ENCODE measurements around the gene SPIN1.
"Not testable (repeated sequence)": the region's sequence is repeated elsewhere in the genome, so short reads cannot be mapped to it uniquely, and the experiment has no call there.

Gene SPIN1

GRCh38 chr9:88388203-88388885, at the start of gene SPIN1:
TSS of gene SPIN1 (plus strand) at chr9:88388444. CDS start at chr9:88426540, 38,096 bp downstream.
- peak; percentile 67 to 72 for DNase-seq (ENCODE audit: low read depth in 1 of 2, low spot score in 1 of 2)

- no peak for DNase-seq (ENCODE audit: low read depth in 1 of 2, low spot score in 1 of 2)
Measured at GRCh38 chr9:88339317-88339716, 48.9 kb upstream of the SPIN1 start.

- DNase-seq (ENCODE audit: low read depth in 1 of 2, low spot score in 1 of 2): no peak
Measured at GRCh38 chr9:88342246-88342645, 46.0 kb upstream of the SPIN1 start.

GRCh38 chr9:88344013-88344412, 44.2 kb upstream of the SPIN1 start:
- DNase-seq (ENCODE audit: low read depth in 1 of 2, low spot score in 1 of 2): no peak

- not testable (repeated sequence) for DNase-seq (ENCODE audit: low read depth in 1 of 2, low spot score in 1 of 2)
Measured at GRCh38 chr9:88350354-88350753, 37.9 kb upstream of the SPIN1 start.

GRCh38 chr9:88355166-88355565, 33.1 kb upstream of the SPIN1 start:
- no peak for DNase-seq (ENCODE audit: low read depth in 1 of 2, low spot score in 1 of 2)

- DNase-seq (ENCODE audit: low read depth in 1 of 2, low spot score in 1 of 2): not testable (repeated sequence)
Measured at GRCh38 chr9:88357250-88357649, 31.0 kb upstream of the SPIN1 start.

- no peak for DNase-seq (ENCODE audit: low read depth in 1 of 2, low spot score in 1 of 2)
Measured at GRCh38 chr9:88358723-88359122, 29.5 kb upstream of the SPIN1 start.

- DNase-seq (ENCODE audit: low read depth in 1 of 2, low spot score in 1 of 2): no peak
Measured at GRCh38 chr9:88359974-88360373, 28.3 kb upstream of the SPIN1 start.

- no peak for DNase-seq (ENCODE audit: low read depth in 1 of 2, low spot score in 1 of 2)
Measured at GRCh38 chr9:88362681-88363080, 25.6 kb upstream of the SPIN1 start.

GRCh38 chr9:88363661-88364060, 24.6 kb upstream of the SPIN1 start:
- DNase-seq (ENCODE audit: low read depth in 1 of 2, low spot score in 1 of 2): no peak

- no peak for DNase-seq (ENCODE audit: low read depth in 1 of 2, low spot score in 1 of 2)
Measured at GRCh38 chr9:88364706-88365105, 23.5 kb upstream of the SPIN1 start.

GRCh38 chr9:88370346-88370745, 17.9 kb upstream of the SPIN1 start:
- DNase-seq (ENCODE audit: low read depth in 1 of 2, low spot score in 1 of 2): no peak

GRCh38 chr9:88372103-88372654, 16.1 kb upstream of the SPIN1 start:
- no peak for DNase-seq (ENCODE audit: low read depth in 1 of 2, low spot score in 1 of 2)

GRCh38 chr9:88373045-88373444, 15.2 kb upstream of the SPIN1 start:
- DNase-seq (ENCODE audit: low read depth in 1 of 2, low spot score in 1 of 2): no peak

- DNase-seq (ENCODE audit: low read depth in 1 of 2, low spot score in 1 of 2): no peak
Measured at GRCh38 chr9:88378317-88378716, 9.9 kb upstream of the SPIN1 start.

GRCh38 chr9:88379352-88379751, 8.9 kb upstream of the SPIN1 start:
- no peak for DNase-seq (ENCODE audit: low read depth in 1 of 2, low spot score in 1 of 2)

- DNase-seq (ENCODE audit: low read depth in 1 of 2, low spot score in 1 of 2): no peak
Measured at GRCh38 chr9:88380118-88380517, 8.1 kb upstream of the SPIN1 start.

- DNase-seq (ENCODE audit: low read depth in 1 of 2, low spot score in 1 of 2): not testable (repeated sequence)
Measured at GRCh38 chr9:88381322-88381721, 6.9 kb upstream of the SPIN1 start.

GRCh38 chr9:88383176-88383575, 5.1 kb upstream of the SPIN1 start:
- DNase-seq (ENCODE audit: low read depth in 1 of 2, low spot score in 1 of 2): no peak

- not testable (repeated sequence) for DNase-seq (ENCODE audit: low read depth in 1 of 2, low spot score in 1 of 2)
Measured at GRCh38 chr9:88386137-88386536, 2.1 kb upstream of the SPIN1 start.

GRCh38 chr9:88387036-88387551, 1.1 kb upstream of the SPIN1 start:
- no peak for DNase-seq (ENCODE audit: low read depth in 1 of 2, low spot score in 1 of 2)
